ENCODE measurements around the gene GOT1.

Gene GOT1

DNA sequence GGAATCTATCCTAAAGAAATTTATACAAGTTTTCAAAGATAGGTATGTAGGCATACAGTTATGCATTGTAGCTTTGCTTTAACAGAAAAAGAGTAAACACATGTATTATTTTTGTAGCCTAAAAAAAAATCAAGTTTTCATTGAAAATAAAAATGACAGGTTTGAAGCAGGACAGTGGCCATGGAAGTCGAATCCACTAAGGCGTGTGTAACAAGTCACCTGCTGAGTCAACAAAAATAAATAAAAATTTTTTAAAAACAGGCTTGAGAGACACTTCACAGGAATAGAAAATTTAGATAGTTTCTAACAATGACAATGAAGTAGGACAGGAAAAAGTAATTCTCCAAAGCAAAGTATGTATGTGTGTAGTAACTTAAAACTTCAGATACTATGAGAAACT, 8.5 kb upstream of the GOT1 start:
- DNase-seq (ENCODE audit: low read depth), result no peak

DNA sequence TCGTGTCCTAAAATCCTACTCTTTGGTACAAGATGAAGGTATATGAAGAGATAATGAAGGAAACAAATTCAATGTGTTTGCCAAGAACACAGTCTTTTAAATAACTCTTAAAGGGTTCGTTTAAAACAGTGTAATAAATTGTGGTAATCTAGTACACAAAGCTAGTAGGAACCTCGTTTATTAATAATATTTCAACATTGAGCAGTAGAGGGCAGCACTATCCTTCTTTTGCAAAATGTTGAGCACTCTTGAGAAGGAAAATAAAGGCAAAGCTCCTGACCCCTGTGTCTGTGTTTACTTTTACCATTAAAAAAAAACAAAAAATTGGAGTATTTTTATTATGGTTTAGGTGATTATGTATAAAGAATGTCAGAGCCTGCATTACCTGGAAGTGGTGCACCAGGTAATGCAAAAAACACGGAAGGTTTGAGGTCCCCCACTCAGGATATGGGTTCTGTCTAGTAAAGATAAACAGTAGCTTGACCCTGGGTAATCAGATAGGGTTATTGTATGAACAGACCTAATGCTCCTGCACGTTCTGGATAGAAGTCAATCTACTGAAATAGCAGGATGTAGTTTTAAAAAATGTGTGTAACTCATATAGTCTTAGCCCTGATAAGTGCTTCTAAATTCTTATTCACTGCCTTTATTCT, 5.7 kb upstream of the GOT1 start:
- H3K4me3 ChIP-seq (ENCODE audit: low read length), result no peak overlapping the region
- TF ChIP-seq, protein P1, sequence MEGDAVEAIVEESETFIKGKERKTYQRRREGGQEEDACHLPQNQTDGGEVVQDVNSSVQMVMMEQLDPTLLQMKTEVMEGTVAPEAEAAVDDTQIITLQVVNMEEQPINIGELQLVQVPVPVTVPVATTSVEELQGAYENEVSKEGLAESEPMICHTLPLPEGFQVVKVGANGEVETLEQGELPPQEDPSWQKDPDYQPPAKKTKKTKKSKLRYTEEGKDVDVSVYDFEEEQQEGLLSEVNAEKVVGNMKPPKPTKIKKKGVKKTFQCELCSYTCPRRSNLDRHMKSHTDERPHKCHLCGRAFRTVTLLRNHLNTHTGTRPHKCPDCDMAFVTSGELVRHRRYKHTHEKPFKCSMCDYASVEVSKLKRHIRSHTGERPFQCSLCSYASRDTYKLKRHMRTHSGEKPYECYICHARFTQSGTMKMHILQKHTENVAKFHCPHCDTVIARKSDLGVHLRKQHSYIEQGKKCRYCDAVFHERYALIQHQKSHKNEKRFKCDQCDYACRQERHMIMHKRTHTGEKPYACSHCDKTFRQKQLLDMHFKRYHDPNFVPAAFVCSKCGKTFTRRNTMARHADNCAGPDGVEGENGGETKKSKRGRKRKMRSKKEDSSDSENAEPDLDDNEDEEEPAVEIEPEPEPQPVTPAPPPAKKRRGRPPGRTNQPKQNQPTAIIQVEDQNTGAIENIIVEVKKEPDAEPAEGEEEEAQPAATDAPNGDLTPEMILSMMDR (IDR thresholded peaks at IDR 0.05; ENCODE audit: insufficient read depth, low read depth, low read length, missing control alignments), result peak; percentile 42
- DNase-seq (ENCODE audit: low read depth), result peak; percentile 61

More for the DNA sequence above, 8.5 kb upstream of the GOT1 start:
- no peak overlapping the region for H3K4me3 ChIP-seq (ENCODE audit: low read length)
- TF ChIP-seq, protein P1 (IDR thresholded peaks at IDR 0.05; ENCODE audit: insufficient read depth, low read depth, low read length, missing control alignments), result no peak

DNA sequence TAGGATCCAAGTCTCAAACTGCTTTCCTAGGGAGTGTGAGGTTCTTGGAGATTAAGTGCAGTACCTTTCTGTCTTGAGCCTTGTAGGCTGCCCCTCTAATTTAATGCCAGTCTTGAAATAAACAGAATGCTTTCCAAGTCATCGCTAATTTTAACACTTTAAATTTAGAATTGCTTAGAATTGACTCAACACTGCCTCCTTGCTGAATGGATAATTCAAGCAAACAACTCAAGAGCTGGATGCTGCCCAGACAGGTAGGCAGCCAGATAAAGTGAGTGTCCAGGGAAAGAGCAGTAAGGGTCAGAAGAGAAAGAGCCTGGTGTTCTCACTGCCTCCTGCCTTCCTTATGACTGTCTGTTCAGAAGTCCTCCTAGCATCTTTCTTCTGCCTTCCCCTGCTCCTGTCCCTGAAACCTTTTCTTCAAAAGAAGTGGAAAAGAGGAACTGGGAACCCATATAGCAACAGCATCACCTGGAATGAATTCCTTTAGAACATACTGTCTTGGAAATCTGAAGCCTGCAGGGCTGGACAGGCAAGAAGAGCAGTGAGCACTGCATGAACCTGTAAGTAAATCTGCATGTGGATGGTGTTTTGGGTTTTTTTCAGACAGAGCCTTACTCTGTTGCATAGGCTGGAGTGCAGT, 3.1 kb upstream of the GOT1 start:
- TF ChIP-seq, protein P1 (IDR thresholded peaks at IDR 0.05; ENCODE audit: insufficient read depth, low read depth, low read length, missing control alignments), result peak; percentile 38
- no peak overlapping the region for H3K4me3 ChIP-seq (ENCODE audit: low read length)
- DNase-seq (ENCODE audit: low read depth), result peak; percentile 29

DNA sequence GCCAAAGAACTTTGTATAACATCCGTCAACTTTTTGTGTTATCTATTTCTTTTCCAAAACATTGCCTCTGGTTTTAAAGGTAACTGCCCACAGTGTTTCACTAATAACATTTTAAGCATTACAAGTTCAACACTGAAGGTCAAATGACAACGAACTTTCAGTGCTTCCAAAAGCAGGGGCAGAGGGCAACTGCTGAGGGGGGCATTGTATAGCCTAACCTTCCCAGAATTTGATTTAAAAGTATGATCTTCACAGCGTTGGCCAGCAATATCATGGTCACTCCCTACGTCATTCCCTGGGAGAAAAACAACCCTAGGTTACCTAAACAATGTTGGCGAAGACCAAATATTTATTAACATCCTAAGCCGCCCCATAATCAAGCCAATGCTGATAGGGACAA, 2.5 kb upstream of the GOT1 start:
- TF ChIP-seq, protein P1 (IDR thresholded peaks at IDR 0.05; ENCODE audit: insufficient read depth, low read depth, low read length, missing control alignments), result no peak
- DNase-seq (ENCODE audit: low read depth), result no peak
- no peak overlapping the region for H3K4me3 ChIP-seq (ENCODE audit: low read length)

DNA sequence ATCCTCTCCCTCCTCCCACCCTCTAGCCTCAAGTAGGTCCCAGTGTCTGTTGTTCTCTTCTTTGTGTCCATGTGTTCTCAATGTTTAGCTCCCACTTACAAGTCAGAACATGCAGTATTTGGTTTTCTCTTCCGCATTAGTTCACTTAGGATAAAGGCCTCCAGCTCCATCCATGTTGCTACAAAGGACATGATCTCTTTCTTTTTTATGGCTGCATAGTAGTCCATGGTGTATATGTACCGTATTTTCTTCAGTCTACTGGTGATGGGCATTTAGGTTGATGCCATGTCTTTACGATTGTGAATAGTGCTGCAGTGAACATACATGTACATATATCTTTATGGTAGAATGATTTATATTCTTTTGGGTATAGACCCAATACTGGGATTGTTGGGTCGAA, 1.6 kb upstream of the GOT1 start:
- peak overlapping the region; percentile 94 for H3K4me3 ChIP-seq (ENCODE audit: low read length)
- DNase-seq (ENCODE audit: low read depth), result no peak
- TF ChIP-seq, protein P1 (IDR thresholded peaks at IDR 0.05; ENCODE audit: insufficient read depth, low read depth, low read length, missing control alignments), result no peak

DNA sequence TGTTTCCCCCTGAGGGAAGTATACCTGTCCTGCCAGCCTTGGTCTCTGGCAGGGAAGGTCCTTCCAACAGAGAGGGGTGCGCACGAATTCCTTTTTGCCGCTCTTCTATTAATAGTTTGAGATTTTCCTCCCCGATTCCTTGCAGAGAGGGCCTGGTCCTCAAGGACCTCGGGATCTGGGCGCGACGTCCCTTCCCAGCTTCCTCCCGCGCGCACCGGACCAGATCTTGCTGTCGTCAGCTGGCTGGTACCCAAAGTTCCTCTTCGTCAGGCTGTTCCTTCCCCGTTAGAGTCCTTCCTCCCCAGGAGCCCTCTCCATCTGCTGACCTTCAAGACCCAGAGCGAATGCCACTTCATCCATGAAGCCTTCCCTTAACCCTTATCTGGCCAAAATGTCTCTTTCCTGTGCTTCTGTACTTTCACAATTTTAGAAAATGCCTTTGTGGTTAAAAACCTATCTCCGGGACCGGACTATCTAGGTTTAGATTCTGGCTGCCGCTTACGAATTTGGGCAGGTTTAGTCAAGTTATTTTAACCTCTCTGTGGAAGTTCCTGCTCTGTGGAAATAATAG, 851 bp upstream of the GOT1 start:
- H3K4me3 ChIP-seq (ENCODE audit: low read length), result peak overlapping the region; percentile 94
- TF ChIP-seq, protein P1 (IDR thresholded peaks at IDR 0.05; ENCODE audit: insufficient read depth, low read depth, low read length, missing control alignments), result no peak
- peak; percentile 39 for DNase-seq (ENCODE audit: low read depth)

All from epithelial cell of esophagus (primary cell).